AG09309 (cell line): ENCODE results near the gene FRG2C.
"Not testable (repeated sequence)": the region's sequence is repeated elsewhere in the genome, so short reads cannot be mapped to it uniquely, and the experiment has no call there.

Source experiments
- DNase-seq: peaks from one replicate; pipeline ENCODE4 v3.0.0-alpha.2; 2010; ENCODE audit warnings: low read depth
- H3K4me3 ChIP-seq: 2 replicates; pipeline ENCODE4 v1.5.1; 2011; ENCODE audit warnings: mild to moderate bottlenecking, low read depth, low read length, moderate library complexity; ENCODE audit not compliant: control insufficient read depth
- TF ChIP-seq, protein P1 (sequence below): IDR thresholded peaks from 2 replicates; pipeline ENCODE4 v1.5.1; 2011; ENCODE audit warnings: mild to moderate bottlenecking, low read depth, low read length, inconsistent platforms; ENCODE audit not compliant: insufficient read depth, control insufficient read depth; ENCODE audit errors: missing control alignments

Gene FRG2C

DNA sequence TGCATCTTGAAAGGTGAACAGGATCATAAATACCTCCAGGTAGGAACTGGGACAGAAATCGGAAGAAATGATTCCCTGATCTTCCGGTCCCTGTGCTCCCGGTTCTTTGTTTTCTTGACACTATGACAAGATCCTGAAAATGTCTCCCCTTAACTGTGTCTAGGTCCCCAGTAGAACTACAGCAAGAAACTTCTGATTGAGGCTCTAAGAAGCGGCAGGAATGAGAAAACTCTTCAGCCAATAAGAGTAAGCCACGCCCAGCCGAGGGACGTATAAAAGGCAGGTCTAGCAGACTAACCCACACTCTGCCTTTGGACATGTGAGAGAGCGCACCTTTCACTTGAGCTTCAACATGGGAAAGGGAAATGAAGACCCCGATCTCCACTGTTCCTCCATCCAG, at the start of gene FRG2C:
FRG2C (plus strand) TSS at position 301 of the 400 bp plus-strand sequence; CDS start at position 353, 52 bp downstream.
- not testable (repeated sequence) for DNase-seq, H3K4me3 ChIP-seq

DNA sequence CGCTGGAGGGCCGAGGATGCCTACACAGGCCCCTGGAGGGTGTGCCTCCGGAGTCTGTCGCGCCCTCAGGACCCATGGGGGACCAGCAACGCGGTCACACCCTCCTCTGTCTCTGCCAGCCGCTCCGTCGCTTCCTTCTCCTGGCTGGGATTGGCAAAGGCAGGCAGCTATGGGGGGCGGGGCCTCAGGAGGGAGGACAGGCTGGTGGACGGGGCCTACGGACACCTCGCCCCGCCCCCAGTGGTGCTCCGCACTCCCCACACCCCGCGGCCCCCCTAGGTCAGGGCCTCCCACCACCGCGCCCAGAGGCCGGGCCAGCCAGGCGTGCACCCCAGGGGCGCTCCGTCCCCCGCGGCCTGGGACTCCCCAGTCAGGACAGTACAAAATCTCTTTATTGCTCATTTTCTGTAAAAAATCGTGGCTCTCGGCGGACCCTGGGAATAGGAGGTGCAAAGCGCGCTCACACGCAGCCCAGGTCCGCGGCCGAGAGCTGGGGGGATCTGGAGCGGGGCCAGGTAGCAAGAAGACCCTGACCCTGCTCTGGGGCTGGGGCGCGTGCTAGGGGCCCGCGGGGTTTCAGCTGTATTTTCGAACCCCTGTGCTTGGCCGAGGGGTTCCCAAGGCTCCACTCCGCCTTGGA, 45.3 kb upstream of the FRG2C start:
- H3K4me3 ChIP-seq = peak overlapping the region; percentile 39
- DNase-seq = not testable (repeated sequence)

DNA sequence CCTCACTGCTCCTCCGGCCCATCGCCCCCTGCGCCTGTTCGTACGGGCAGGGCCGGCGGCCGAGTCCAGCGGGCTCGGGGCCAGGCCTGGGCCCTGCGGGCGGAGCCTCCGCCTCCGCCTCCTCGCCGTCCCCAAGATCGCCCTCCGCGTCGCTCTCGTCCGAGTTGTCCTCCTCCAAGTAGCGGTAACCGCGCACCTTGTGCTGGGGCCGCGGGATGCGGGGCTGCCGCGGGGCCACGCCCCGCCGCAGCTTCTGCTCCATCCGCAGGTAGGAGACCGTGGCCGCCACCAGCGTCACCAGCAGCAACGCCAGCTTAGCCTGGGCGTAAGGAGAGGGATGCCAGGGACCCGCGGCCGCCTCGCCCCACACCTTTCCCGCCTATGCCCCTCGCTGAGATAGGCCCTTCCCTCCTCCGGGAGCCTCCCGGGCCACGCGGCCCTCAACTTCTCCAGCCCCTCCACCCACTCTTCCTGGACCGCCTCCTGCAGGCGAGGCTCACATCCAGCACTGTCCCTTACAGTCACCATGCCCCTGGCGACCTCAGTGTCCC, 44.6 kb upstream of the FRG2C start:
- peak overlapping the region; percentile 39 for H3K4me3 ChIP-seq
- DNase-seq = not testable (repeated sequence)

DNA sequence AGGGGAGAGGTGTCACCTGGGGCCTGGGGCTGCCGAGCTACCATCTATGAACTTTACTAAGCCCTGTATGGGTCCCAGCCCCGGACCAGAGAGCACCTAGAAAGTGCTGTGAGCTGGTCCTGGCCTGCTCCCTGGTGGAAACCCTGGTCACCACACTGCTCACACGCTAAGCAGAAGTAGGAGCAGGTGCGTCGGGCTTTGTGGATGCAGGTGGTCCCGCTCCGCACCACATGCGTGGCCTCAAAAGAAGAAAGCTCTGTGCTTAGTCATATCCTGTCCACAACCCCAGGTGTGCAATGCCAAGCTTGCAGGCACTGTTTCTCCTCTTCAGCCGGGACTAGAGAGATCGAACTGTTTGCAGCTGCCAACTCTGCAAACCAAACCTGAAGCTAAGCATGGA, 42.4 kb upstream of the FRG2C start:
- not testable (repeated sequence) for DNase-seq, H3K4me3 ChIP-seq

DNA sequence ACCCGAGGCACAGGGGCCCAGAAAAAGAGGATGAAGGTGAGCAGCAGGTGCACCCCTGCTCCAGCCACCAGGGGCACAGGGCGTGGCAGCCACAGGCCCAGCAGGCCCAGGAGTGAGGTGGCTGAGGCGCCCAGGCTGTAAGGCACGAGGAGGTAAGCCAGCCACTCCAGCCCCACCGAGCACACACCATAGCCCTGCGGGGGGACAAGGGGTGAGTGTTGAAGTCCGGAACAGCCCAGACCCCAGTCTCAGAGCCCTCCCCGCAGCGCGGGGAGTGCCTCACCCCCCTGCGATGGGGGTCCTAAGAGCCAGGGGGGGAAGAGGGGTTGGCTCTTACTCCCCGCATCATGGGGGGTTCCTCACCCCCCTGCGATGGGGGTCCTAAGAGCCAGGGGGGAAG, 40.5 kb upstream of the FRG2C start:
- not testable (repeated sequence) for H3K4me3 ChIP-seq, DNase-seq

DNA sequence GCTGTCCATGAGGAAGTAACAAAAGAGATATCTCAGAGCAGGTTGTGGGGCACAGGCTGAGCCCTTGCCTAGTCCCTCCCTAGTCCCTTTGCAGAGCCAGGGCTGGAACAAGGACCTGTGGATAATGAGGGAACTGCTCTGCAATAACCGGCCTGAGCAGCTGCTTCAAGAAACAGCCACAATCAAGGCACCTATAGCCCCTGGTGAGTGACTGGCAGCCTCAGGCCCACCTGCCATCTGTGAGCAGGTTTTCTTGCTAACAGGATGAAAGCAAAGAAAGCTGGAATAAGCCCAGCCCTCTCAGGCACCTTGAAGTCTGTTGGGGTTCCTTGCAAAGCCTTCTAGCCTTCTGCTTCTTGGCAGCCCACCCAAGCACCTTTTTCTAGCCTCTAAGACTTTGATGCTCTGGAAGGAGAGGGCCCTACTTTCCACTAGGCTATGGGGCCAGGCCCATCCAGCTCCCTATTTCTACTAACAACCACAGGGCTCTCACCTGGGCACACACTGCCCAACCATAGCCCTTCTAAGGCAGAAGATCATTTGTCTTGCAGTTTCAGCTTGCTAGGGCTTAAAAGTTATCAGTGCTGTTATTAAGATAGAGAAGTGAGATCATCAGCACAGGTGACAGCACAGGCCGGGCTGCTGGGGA, 33.1 kb upstream of the FRG2C start:
- not testable (repeated sequence) for DNase-seq

DNA sequence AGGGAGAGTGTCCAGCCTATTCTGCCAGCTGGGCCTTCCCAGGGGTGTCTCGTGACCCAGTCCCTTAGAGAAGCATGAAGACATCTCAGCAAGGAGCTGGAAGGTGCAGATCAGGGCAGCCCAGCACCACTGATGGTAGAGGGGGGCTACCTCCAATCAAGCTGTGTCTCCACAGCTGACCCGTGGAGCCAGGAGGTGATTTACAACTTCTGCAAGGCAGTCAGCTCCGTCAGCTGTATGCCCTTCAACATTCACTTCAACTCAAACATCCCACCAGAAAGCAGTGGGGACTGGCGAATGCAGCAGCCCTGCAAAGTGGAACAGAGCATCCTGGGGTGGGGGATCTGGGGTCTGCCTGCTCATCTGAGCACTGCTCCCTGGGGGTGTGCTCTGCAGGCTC, 32.6 kb upstream of the FRG2C start:
- H3K4me3 ChIP-seq = no peak overlapping the region
- no peak for DNase-seq
- TF ChIP-seq, protein P1, sequence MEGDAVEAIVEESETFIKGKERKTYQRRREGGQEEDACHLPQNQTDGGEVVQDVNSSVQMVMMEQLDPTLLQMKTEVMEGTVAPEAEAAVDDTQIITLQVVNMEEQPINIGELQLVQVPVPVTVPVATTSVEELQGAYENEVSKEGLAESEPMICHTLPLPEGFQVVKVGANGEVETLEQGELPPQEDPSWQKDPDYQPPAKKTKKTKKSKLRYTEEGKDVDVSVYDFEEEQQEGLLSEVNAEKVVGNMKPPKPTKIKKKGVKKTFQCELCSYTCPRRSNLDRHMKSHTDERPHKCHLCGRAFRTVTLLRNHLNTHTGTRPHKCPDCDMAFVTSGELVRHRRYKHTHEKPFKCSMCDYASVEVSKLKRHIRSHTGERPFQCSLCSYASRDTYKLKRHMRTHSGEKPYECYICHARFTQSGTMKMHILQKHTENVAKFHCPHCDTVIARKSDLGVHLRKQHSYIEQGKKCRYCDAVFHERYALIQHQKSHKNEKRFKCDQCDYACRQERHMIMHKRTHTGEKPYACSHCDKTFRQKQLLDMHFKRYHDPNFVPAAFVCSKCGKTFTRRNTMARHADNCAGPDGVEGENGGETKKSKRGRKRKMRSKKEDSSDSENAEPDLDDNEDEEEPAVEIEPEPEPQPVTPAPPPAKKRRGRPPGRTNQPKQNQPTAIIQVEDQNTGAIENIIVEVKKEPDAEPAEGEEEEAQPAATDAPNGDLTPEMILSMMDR = no peak

More for the DNA sequence above, 33.1 kb upstream of the FRG2C start:
- H3K4me3 ChIP-seq = not testable (repeated sequence)

DNA sequence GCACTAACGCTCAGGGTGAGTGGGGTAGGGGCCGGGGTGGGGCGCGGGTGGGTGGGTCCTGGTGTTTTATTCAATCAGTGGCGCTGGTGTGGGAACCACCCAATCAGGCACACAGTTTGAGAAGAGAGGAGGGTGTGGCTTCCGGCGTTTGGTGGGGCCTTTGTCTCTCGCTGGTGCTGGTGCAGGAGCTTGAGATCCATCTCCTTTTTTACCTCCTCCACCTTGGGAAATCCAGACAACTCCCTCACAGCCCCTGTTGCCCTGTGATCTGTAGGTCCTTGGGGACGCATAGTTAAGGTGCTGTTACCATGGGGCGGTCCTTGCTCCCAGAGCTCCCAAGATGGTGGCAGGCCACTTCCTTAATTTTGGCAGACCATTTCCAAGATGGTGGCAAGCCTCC, 25.2 kb upstream of the FRG2C start:
- DNase-seq, H3K4me3 ChIP-seq: not testable (repeated sequence)

DNA sequence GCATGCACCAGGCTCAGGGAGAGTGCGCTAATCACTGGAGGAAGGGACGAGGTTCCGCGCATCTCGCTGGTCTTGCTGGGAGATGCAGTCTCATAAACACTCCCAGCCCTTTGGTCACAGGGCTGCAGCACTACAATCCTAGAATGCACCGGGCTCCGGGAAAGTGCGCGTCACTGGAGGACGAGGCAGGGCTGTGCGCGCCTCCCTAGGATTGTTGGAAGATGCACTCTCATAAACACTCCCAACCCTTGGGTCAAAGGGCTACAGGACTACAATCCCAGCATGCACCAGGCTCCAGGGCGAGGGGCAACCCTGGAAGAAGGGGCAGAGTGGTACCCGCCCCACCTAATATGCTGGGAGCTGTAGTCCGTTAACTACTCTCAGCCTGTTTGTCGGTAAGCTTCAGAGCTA, 23.0 kb upstream of the FRG2C start:
- peak; percentile 58 for DNase-seq
- peak overlapping the region; percentile 73 for H3K4me3 ChIP-seq

DNA sequence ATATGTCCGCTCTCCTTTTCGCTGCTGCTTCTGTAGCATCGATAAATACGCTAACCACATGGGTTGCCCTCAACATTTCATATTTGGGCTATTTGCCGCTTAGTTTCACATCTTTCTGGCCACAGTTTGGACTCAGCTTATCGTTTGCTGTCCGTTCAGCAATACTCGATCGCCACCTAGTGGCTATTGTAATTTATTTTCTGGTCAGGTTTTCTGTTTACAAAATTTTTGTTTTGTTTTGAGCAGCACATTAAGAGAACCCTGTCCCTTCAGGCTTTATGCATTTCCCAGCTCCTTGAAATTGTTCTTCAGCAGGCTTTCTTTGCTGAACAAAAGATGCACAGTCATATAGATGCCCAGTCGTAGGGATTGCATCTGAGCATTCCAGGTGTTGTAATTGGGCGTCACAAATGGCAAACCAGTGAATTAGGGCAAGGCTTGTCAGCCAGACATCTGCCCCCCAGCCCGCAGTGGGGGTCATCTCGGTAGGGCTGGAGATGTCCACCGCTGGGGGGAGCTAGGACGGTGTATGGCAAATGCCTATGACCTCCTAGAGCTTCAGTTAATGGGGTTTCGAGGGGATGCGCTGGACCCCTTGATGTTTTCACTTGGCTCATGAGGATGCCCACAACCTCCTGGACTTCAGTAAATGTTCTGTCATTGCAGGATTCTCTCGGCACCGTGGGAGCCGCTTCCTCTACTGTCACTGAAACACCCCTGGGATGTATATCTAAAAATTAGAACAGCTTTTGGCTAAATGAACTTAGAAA, 20.9 kb upstream of the FRG2C start:
- H3K4me3 ChIP-seq = peak overlapping the region; percentile 20
- not testable (repeated sequence) for DNase-seq
- TF ChIP-seq, protein P1 = peak; percentile 38

DNA sequence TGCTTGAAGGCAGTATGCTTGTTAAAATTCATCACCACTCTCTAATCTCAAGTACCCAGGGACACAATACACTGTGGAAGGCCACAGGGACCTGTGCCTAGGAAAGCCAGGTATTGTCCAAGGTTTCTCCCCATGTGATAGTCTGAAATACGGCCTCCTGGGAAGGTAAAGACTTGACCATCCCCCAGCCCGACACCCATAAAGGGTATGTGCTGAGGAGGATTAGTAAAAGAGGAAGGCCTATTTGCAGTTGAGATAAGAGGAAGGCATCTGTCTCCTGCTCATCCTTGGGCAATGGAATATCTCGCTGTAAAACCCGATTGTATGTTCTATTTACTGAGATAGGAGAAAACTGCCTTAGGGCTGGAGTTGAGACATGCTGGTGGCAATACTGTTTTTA, 18.6 kb upstream of the FRG2C start:
- DNase-seq, H3K4me3 ChIP-seq: not testable (repeated sequence)
